HT1080 (cell line): ENCODE results near the gene FADS6. TPM values are rescaled to one million over a fixed set of nuclear protein-coding genes. Genes with fewer than 3 reads are reported as not detected.
A peak's percentile ranks its signal among the peaks of the same experiment; 100 is the strongest.
"Not testable (repeated sequence)": the region's sequence is repeated elsewhere in the genome, so short reads cannot be mapped to it uniquely, and the experiment has no call there.

ENCODE experiments used
- DNase-seq: peaks from one replicate; pipeline ENCODE4 v3.0.0-alpha.2; 2015; ENCODE audit warnings: low read depth
- total RNA-seq: library from RNA; depleted of rRNA; stranded (reverse); fragments of >200 nt; shearing (Covaris generic); gene quantifications from 2 replicates; pipeline ENCODE4 v1.2.3, GENCODE V29; 2014

FADS6 gene
- total RNA-seq, 1 experiment from 2014 or later, result not detected

- no peak for DNase-seq
Observed at GRCh38 chr17:74921026-74921681, 27.7 kb upstream of the FADS6 start.

GRCh38 chr17:74920642-74921025, 27.2 kb upstream of the FADS6 start:
- no peak for DNase-seq

- no peak for DNase-seq
Observed at GRCh38 chr17:74920306-74920620, 26.8 kb upstream of the FADS6 start.

- no peak for DNase-seq
Observed at GRCh38 chr17:74919440-74920305, 26.2 kb upstream of the FADS6 start.

GRCh38 chr17:74918906-74919305, 25.5 kb upstream of the FADS6 start:
- DNase-seq, result no peak

- DNase-seq, result no peak
Observed at GRCh38 chr17:74917430-74917829, 24.0 kb upstream of the FADS6 start.

- no peak for DNase-seq
Observed at GRCh38 chr17:74916851-74917199, 23.4 kb upstream of the FADS6 start.

- no peak for DNase-seq
Observed at GRCh38 chr17:74916136-74916850, 22.9 kb upstream of the FADS6 start.

GRCh38 chr17:74911423-74911822, 18.0 kb upstream of the FADS6 start:
- DNase-seq, result not testable (repeated sequence)

GRCh38 chr17:74909097-74909496, 15.7 kb upstream of the FADS6 start:
- DNase-seq, result not testable (repeated sequence)

- DNase-seq, result no peak
Observed at GRCh38 chr17:74907012-74907411, 13.6 kb upstream of the FADS6 start.

GRCh38 chr17:74906214-74906793, 12.9 kb upstream of the FADS6 start:
- DNase-seq, result peak; percentile 41

- DNase-seq, result no peak
Observed at GRCh38 chr17:74904687-74905409, 11.4 kb upstream of the FADS6 start.

- DNase-seq, result no peak
Observed at GRCh38 chr17:74903671-74904070, 10.2 kb upstream of the FADS6 start.

GRCh38 chr17:74903034-74903433, 9.6 kb upstream of the FADS6 start:
- DNase-seq, result no peak

- DNase-seq, result no peak
Observed at GRCh38 chr17:74901353-74902135, 8.1 kb upstream of the FADS6 start.

GRCh38 chr17:74900208-74900607, 6.8 kb upstream of the FADS6 start:
- no peak for DNase-seq

- no peak for DNase-seq
Observed at GRCh38 chr17:74898376-74898946, 5.0 kb upstream of the FADS6 start.

- no peak for DNase-seq
Observed at GRCh38 chr17:74893936-74894671, 671 bp upstream of the FADS6 start.
